Adrenal gland (tissue), 5 donors: ENCODE measurements around the gene DRAM1.

ENCODE experiments used
- CTCF ChIP-seq, 6 experiments: fragments of 450-650 bp in 4 of 6; fragments of 200-600 bp in 2 of 6; sonication (generic) in 1 of 6; IDR thresholded peaks; 1 replicate in 5 of 6; 2 replicates in 1 of 6; pipeline versions ENCODE4 v1.5.1 to v1.8.0; 2016 to 2021; ENCODE audit warnings: antibody characterized with exemption in 6 of 6, mild to moderate bottlenecking in 2 of 6, moderate library complexity in 1 of 6
- POLR2A ChIP-seq, 2 donors: fragments of 450-650 bp; IDR thresholded peaks; one replicate each; pipeline ENCODE4 v1.6.1; 2017; ENCODE audit warnings: antibody characterized with exemption in 2 of 2, mild to moderate bottlenecking in 2 of 2, moderate library complexity in 1 of 2
- donor health status: DM: no; HTN: no; CAD: no.

GRCh38 chr12:101923045-101923718, 45.8 kb downstream of the DRAM1 start:
- TF ChIP-seq CTCF (IDR thresholded peaks at IDR 0.05) (no peak), POLR2A (IDR thresholded peaks at IDR 0.05) (no peak)
